PC-9 (cell line): Measurements from ENCODE around the gene OBSL1.

Experiments used
- CTCF ChIP-seq: fragments of 200-600 bp; sonication (generic); conservative IDR thresholded peaks from 2 replicates; pipeline ENCODE4 v1.6.1; 2017; ENCODE audit warnings: mixed run types, antibody characterized with exemption, mild to moderate bottlenecking, moderate library complexity
- EZH2 ChIP-seq: fragments of 200-600 bp; sonication (generic); IDR thresholded peaks from 2 replicates; pipeline ENCODE4 v1.8.0; 2017; ENCODE audit warnings: antibody characterized with exemption, low read depth

- TF ChIP-seq EZH2 (no peak), CTCF (no peak)
Observed at GRCh38 chr2:219571311-219572236, at the start of gene OBSL1.
